Heart left ventricle (tissue), 16 donors: ENCODE data around the gene GPR137. TPM values are rescaled to one million over a fixed set of nuclear protein-coding genes. Genes with fewer than 3 reads are reported as not detected.
A peak's percentile ranks its signal among the peaks of the same experiment; 100 is the strongest.

ENCODE experiments used
- ATAC-seq, 4 donors: fragments of 200-7000 bp; cut with Tn5 transposase; one replicate each; pipeline ENCODE4 v1.9.1; 2020 to 2022; ENCODE audit warnings: moderate library complexity in 4 of 4, mild to moderate bottlenecking in 3 of 4, moderate number of reproducible peaks in 1 of 4
- DNase-seq, 5 donors: peaks; one replicate each; pipeline ENCODE4 v3.0.0-alpha.2; 2020
- H3K27ac ChIP-seq, 12 donors: fragments of 200-600 bp; sonication (generic) in 4 of 12; one replicate each; pipeline versions ENCODE4 v1.5.0 to v1.8.0; 2016 to 2022; ENCODE audit warnings: mild to moderate bottlenecking in 2 of 12
- H3K27me3 ChIP-seq, 9 donors: fragments of 200-600 bp; sonication (generic) in 2 of 9; one replicate each; pipeline versions ENCODE4 v1.5.1 to v1.8.0; 2016 to 2022; ENCODE audit warnings: mild to moderate bottlenecking in 3 of 9
- H3K36me3 ChIP-seq, 9 donors: fragments of 200-600 bp; sonication (generic) in 2 of 9; one replicate each; pipeline versions ENCODE4 v1.5.0 to v1.8.0; 2018 to 2022; ENCODE audit warnings: mild to moderate bottlenecking in 2 of 9
- H3K4me1 ChIP-seq, 12 donors: fragments of 200-600 bp; sonication (generic) in 4 of 12; one replicate each; pipeline versions ENCODE4 v1.5.0 to v1.8.0; 2016 to 2022; ENCODE audit warnings: mild to moderate bottlenecking in 3 of 12
- H3K4me3 ChIP-seq, 12 donors: fragments of 200-600 bp; sonication (generic) in 4 of 12; one replicate each; pipeline versions ENCODE4 v1.5.0 to v1.8.0; 2017 to 2022; ENCODE audit warnings: mild to moderate bottlenecking in 9 of 12, moderate library complexity in 4 of 12
- H3K9me3 ChIP-seq, 12 donors: fragments of 200-600 bp; sonication (generic) in 4 of 12; one replicate each; pipeline versions ENCODE4 v1.5.0 to v1.8.0; 2016 to 2022; ENCODE audit warnings: mild to moderate bottlenecking in 1 of 12
- POLR2A ChIP-seq, 2 donors: fragments of 450-650 bp; IDR thresholded peaks; one replicate each; pipeline ENCODE4 v1.6.1; 2017; ENCODE audit warnings: antibody characterized with exemption in 2 of 2, mild to moderate bottlenecking in 2 of 2, moderate library complexity in 2 of 2
- WGBS, 4 donors: extraction: QIAGEN DNeasy Blood & Tissue Kit in 2 of 4; methylation state at CpG; one replicate each; pipeline versions ENCODE4 v1.1.5 to v1.1.7; 2013 to 2018; 5-methylcytosine and 5-hydroxymethylcytosine counted together
- intact Hi-C, 10 donors: fragments of 100-400 bp; cut with DNase I; formaldehyde crosslinking; loops; one replicate each; pipeline versions ENCODE4 v1.11.1 to v1.14.2; 2022
- polyA plus RNA-seq, 2 donors: library from polyadenylated mRNA; stranded (reverse); fragments of 200-250 nt; gene quantifications; one replicate each; pipeline ENCODE4 v1.2.3, GENCODE V29; 2013
- total RNA-seq, 9 donors: library from RNA; depleted of rRNA in 2 of 9; stranded (reverse); fragments of >200 nt in 2 of 9; fragmentation: NEBNext Ultra II Directional in 3 of 9; extraction: Animal tissue kit (Norgen Biotek cat#: 25700) in 3 of 9; gene quantifications; one replicate each; pipeline versions ENCODE4 v1.1.0 to v1.2.4, GENCODE V29; 2016 to 2023
- TF ChIP-seq, protein P1 (sequence below), 12 donors: fragments of 200-600 bp; sonication (generic) in 4 of 12; IDR thresholded peaks; one replicate each; pipeline versions ENCODE4 v1.5.0 to v1.8.0; 2018 to 2022; ENCODE audit warnings: antibody characterized with exemption in 12 of 12, mild to moderate bottlenecking in 5 of 12
- donor health status: ischemic (EF 13 %, LVEDD 7.1; RV severe dilation, severe dysfunction).
- donor health status: healthy with polysubstance abuse.
- donor health status: DM: no; HTN: yes; CAD: no.
- donor health status: DM: no; HTN: no; CAD: no.
- donor health status: ischemic (EF 25% LVEDD 6.9; RV normal size, moderate dysfunction).
- donor health status: ischemic (EF 25% LVEDD 5.7; RV mildly dilated, moderate dysfunction).
- donor health status: healthy.
- donor health status: DM: yes; HTN: yes; CAD: no.
- donor health status: ischemic (EF 35%, LVEDD 5.7; RV mildly dilated, moderate dysfunction).
- donor health status: nonischemic (EF 11% LVEDD 7.7; RV severe dilation, severe dysfunction).
- donor health status: DM: yes; HTN: yes; CAD: no.
- donor health status: PGD.
- donor health status: ischemic (EF 29% LVEDD 5.4; RV normal size, mild dysfunction).
- donor health status: nonischemic (EF 23%, LVEDD 6.1; RV moderate dilation, normal function).

The GPR137 gene
- total and polyA plus RNA-seq, 11 donors, result 20.2 to 48.3 (median 26.2) TPM

DNA sequence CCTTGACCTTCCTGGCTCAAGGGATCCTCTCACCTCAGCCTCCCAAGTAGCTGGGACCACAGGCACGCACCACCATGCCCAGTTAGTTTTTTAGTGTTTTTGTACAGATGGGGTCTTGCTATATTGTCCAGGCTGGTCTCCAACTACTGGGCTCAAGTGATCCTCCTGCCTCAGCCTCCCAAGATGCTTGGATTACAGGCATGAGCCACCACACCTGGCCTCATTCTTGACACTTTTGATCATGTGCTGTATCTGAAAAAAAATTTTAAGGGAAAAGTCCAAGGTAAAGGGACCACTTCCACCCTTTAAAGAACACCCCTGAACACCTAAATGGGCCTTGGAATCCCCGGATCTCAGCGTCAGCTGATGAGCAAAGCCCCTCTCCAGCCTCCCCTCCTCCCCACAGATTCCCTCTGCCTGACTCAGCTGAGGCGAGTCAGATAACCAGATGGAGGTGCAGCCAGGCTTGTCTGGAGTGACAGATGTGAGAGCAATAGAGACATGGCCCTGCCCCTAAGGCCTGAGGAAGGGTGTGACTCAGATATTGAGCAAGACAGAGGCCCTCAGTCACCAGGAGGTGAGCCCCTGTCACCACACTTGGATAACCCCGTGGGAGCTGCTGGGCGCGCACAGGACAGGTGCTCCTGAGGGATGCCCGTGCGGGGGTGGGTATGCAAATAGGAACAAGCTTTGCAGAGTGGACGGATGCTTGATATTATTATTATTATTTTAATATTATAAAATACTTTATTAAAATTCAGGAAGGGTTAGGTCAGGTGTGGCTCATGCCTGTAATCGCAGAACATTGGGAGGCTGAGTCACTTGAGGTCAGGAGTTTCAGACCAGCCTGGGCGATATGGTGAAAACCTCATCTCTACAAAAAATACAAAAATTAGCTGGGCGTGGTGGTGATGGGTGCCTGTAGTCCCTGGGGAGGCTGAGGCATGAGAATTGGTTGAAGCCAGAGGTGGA, 49.4 kb downstream of the GPR137 start:
- H3K27me3 ChIP-seq, result peaks cover 0 to under 1% (median 0%) of the 10 kb centered on the region in 9 donors
- no peaks in the 10 kb centered on the region for H3K36me3 ChIP-seq
- no peaks in the 10 kb centered on the region for H3K9me3 ChIP-seq
- DNase-seq, result peak in 2 of 5 donors; percentile 48 to 81
- WGBS, 4 donors, result 58 to 60% (median 59%) methylated on average over 13 of the region's 13 CpGs
- H3K27ac ChIP-seq, result no peak overlapping the region
- H3K4me1 ChIP-seq, result peaks cover 0 to 44% (median 6%) of the 10 kb centered on the region in 12 donors
- H3K4me3 ChIP-seq, result no peak overlapping the region
- peak in 3 of 4 donors; percentile 63 to 91 (median 89) for ATAC-seq
- intact Hi-C loops, result no loop called here
- TF ChIP-seq POLR2A (IDR thresholded peaks at IDR 0.05), result no peak
- TF ChIP-seq, protein P1, sequence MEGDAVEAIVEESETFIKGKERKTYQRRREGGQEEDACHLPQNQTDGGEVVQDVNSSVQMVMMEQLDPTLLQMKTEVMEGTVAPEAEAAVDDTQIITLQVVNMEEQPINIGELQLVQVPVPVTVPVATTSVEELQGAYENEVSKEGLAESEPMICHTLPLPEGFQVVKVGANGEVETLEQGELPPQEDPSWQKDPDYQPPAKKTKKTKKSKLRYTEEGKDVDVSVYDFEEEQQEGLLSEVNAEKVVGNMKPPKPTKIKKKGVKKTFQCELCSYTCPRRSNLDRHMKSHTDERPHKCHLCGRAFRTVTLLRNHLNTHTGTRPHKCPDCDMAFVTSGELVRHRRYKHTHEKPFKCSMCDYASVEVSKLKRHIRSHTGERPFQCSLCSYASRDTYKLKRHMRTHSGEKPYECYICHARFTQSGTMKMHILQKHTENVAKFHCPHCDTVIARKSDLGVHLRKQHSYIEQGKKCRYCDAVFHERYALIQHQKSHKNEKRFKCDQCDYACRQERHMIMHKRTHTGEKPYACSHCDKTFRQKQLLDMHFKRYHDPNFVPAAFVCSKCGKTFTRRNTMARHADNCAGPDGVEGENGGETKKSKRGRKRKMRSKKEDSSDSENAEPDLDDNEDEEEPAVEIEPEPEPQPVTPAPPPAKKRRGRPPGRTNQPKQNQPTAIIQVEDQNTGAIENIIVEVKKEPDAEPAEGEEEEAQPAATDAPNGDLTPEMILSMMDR (IDR thresholded peaks at IDR 0.05), result no peak

DNA sequence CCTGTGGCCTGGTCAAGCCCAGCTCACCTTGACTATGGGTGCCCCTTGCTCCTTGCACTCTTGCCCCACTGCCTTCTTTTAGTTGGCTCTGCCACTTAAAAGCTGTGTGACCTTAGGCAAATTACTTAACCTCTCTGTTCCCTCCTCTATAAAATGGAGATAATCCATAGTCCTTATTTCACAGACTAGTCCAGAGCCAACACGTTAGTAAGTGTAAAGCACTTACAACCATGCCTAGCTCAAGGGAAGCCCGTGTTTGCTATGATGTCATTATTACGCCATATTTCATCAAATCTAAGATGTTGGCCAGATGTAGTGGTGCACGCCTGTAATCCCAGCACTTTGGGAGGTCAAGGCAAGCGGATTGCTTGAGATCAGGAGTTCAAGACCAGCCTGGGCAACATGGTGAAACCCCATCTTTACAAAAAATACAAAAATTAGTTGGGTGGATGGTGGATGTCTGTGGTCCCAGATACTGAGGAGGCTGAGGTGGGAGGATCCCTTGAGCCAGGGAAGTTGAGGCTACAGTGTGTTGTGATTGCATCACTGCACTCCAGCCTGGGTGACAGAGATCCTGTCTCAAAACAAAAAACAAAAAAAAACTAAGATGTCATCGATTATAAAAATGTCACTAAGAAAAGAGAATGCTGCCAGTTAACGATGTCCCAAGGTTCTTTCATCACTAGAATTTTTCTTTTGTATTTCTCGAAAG, 52.0 kb downstream of the GPR137 start:
- H3K9me3 ChIP-seq, result no peaks in the 10 kb centered on the region
- DNase-seq, result no peak
- 66 to 80% (median 74%) methylated on average over 8 of the region's 8 CpGs for WGBS, 4 donors

DNA sequence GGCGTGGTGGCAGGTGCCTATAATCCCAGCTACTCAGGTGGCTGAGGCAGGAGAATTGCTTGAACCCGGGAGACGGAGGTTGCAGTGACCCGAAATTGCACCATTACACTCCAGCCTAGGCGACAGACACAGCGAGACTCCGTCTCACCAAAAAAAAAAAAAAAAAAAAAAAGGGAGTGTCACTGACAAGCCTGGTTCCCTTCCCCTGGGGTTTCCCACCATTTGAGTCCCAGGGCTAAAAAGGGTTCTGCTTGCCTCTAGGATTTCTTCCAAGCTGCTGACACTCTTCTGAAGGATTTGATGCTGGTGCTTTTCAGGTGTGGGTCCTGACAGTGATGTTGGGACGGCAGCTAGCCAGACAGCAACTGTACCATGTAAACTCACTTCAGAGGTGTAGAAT, 53.1 kb downstream of the GPR137 start:
- Histone ChIP-seq H3K4me3 (no peak overlapping the region), H3K36me3 (peaks cover 0 to 1% (median 0%) of the 10 kb centered on the region in 9 donors), H3K27ac (peak overlapping the region in 1 of 12 donors; percentile 72), H3K27me3 (peaks cover 0 to 15% (median 0%) of the 10 kb centered on the region in 9 donors), H3K4me1 (peaks cover 0 to 48% (median 8%) of the 10 kb centered on the region in 12 donors), H3K9me3 (no peaks in the 10 kb centered on the region)
- ATAC-seq (no peak), DNase-seq (no peak)
- no peak for TF ChIP-seq POLR2A (IDR thresholded peaks at IDR 0.05)
- TF ChIP-seq, protein P1 (IDR thresholded peaks at IDR 0.05), result no peak
- intact Hi-C loops, result no loop called here
- WGBS, 4 donors, result 80 to 91% (median 86%) methylated on average over 8 of the region's 8 CpGs

More for the DNA sequence above, 52.0 kb downstream of the GPR137 start:
- no peak overlapping the region for H3K4me3 ChIP-seq
- ATAC-seq, result no peak
- intact Hi-C loops, result no loop called here
- H3K27ac ChIP-seq, result no peak overlapping the region
- TF ChIP-seq, protein P1 (IDR thresholded peaks at IDR 0.05), result no peak
- no peak for TF ChIP-seq POLR2A (IDR thresholded peaks at IDR 0.05)
- H3K36me3 ChIP-seq, result no peaks in the 10 kb centered on the region
- peaks cover 0 to 15% (median 0%) of the 10 kb centered on the region in 9 donors for H3K27me3 ChIP-seq
- H3K4me1 ChIP-seq, result peaks cover 0 to 48% (median 6%) of the 10 kb centered on the region in 12 donors

Other genes with a start within 250 kb of the GPR137 start
- gene FLRT1, start 249.9 kb upstream of the GPR137 start, total RNA-seq, result 1 to 10 TPM in 1 of 9 donors, under 1 TPM in 8; 0.20 to 1.4 (median 0.37) TPM
- under 1 TPM; 0.22 to 0.46 TPM for gene FLRT1, start 249.9 kb upstream of the GPR137 start, polyA plus RNA-seq
- 100 to 1,000 TPM in 6 of 9 donors, 10 to 100 TPM in 3; 61.3 to 166 (median 116) TPM for gene MACROD1, start 119.7 kb upstream of the GPR137 start, total RNA-seq
- 100 to 1,000 TPM in 1 of 2 donors, 10 to 100 TPM in 1; 48.9 to 287 TPM for gene MACROD1, start 119.7 kb upstream of the GPR137 start, polyA plus RNA-seq
- 100 to 1,000 TPM in 2 of 9 donors, 10 to 100 TPM in 7; 74.9 to 143 (median 88.8) TPM for gene STIP1, start 99.7 kb upstream of the GPR137 start, total RNA-seq
- 100 to 1,000 TPM in 1 of 2 donors, 10 to 100 TPM in 1; 68.8 to 175 TPM for gene STIP1, start 99.7 kb upstream of the GPR137 start, polyA plus RNA-seq
- gene FERMT3, start 79.1 kb upstream of the GPR137 start, total RNA-seq, result 10 to 100 TPM in 2 of 9 donors, 1 to 10 TPM in 7; 3.4 to 71.5 (median 5.7) TPM
- gene FERMT3, start 79.1 kb upstream of the GPR137 start, polyA plus RNA-seq, result 1 to 10 TPM; 2.8 to 7.9 TPM
- gene TRPT1, start 59.7 kb upstream of the GPR137 start, total RNA-seq, result 100 to 1,000 TPM in 2 of 9 donors, 10 to 100 TPM in 7; 51.2 to 146 (median 63.3) TPM
- 100 to 1,000 TPM in 1 of 2 donors, 10 to 100 TPM in 1; 65.3 to 123 TPM for gene TRPT1, start 59.7 kb upstream of the GPR137 start, polyA plus RNA-seq
- 10 to 100 TPM; 63.7 to 93.0 (median 70.3) TPM for gene NUDT22, start 59.6 kb upstream of the GPR137 start, total RNA-seq
- gene NUDT22, start 59.6 kb upstream of the GPR137 start, polyA plus RNA-seq, result 10 to 100 TPM; 74.9 to 90.9 TPM
- 10 to 100 TPM; 31.2 to 63.6 (median 47.2) TPM for gene DNAJC4, start 55.3 kb upstream of the GPR137 start, total RNA-seq
- 100 to 1,000 TPM in 1 of 2 donors, 10 to 100 TPM in 1; 33.8 to 123 TPM for gene DNAJC4, start 55.3 kb upstream of the GPR137 start, polyA plus RNA-seq
- gene VEGFB, start 51.3 kb upstream of the GPR137 start, total RNA-seq, result 100 to 1,000 TPM; 172 to 332 (median 241) TPM
- 100 to 1,000 TPM; 127 to 304 TPM for gene VEGFB, start 51.3 kb upstream of the GPR137 start, polyA plus RNA-seq
- 10 to 100 TPM; 35.0 to 71.5 (median 51.8) TPM for gene FKBP2, start 44.8 kb upstream of the GPR137 start, total RNA-seq
- gene FKBP2, start 44.8 kb upstream of the GPR137 start, polyA plus RNA-seq, result 100 to 1,000 TPM; 226 to 250 TPM
- gene PPP1R14B, start 38.9 kb upstream of the GPR137 start, total RNA-seq, result 100 to 1,000 TPM in 4 of 9 donors, 10 to 100 TPM in 5; 69.6 to 244 (median 90.4) TPM
- gene PPP1R14B, start 38.9 kb upstream of the GPR137 start, polyA plus RNA-seq, result 100 to 1,000 TPM; 160 to 167 TPM
- 10 to 100 TPM in 3 of 9 donors, 1 to 10 TPM in 6; 7.6 to 19.1 (median 9.8) TPM for gene PLCB3, start 34.3 kb upstream of the GPR137 start, total RNA-seq
- gene PLCB3, start 34.3 kb upstream of the GPR137 start, polyA plus RNA-seq, result 10 to 100 TPM in 1 of 2 donors, 1 to 10 TPM in 1; 7.4 to 11.6 TPM
- gene BAD, start 1.2 kb upstream of the GPR137 start, total RNA-seq, result 100 to 1,000 TPM in 2 of 9 donors, 10 to 100 TPM in 7; 41.5 to 123 (median 49.9) TPM
- gene BAD, start 1.2 kb upstream of the GPR137 start, polyA plus RNA-seq, result 10 to 100 TPM; 76.9 to 94.6 TPM
- gene KCNK4, start 5.5 kb downstream of the GPR137 start, total RNA-seq, result not detected
- not detected for gene KCNK4, start 5.5 kb downstream of the GPR137 start, polyA plus RNA-seq
- not detected for gene CATSPERZ, start 14.5 kb downstream of the GPR137 start, total RNA-seq
- not detected for gene CATSPERZ, start 14.5 kb downstream of the GPR137 start, polyA plus RNA-seq
- gene ESRRA, start 19.7 kb downstream of the GPR137 start, total RNA-seq, result 100 to 1,000 TPM in 8 of 9 donors, 10 to 100 TPM in 1; 94.0 to 291 (median 145) TPM
- gene ESRRA, start 19.7 kb downstream of the GPR137 start, polyA plus RNA-seq, result 100 to 1,000 TPM; 217 to 260 TPM
- 100 to 1,000 TPM in 4 of 9 donors, 10 to 100 TPM in 5; 80.0 to 169 (median 95.6) TPM for gene TRMT112, start 31.7 kb downstream of the GPR137 start, total RNA-seq
- 100 to 1,000 TPM; 172 to 186 TPM for gene TRMT112, start 31.7 kb downstream of the GPR137 start, polyA plus RNA-seq
- gene PRDX5, start 32.3 kb downstream of the GPR137 start, total RNA-seq, result 100 to 1,000 TPM; 220 to 561 (median 290) TPM
- gene PRDX5, start 32.3 kb downstream of the GPR137 start, polyA plus RNA-seq, result 100 to 1,000 TPM; 385 to 882 TPM
- gene CCDC88B, start 54.4 kb downstream of the GPR137 start, total RNA-seq, result 10 to 100 TPM in 1 of 9 donors, 1 to 10 TPM in 8; 4.1 to 16.2 (median 7.3) TPM
- gene CCDC88B, start 54.4 kb downstream of the GPR137 start, polyA plus RNA-seq, result 10 to 100 TPM in 1 of 2 donors, 1 to 10 TPM in 1; 8.1 to 24.0 TPM
- 10 to 100 TPM; 12.8 to 32.5 (median 18.3) TPM for gene RPS6KA4, start 73.3 kb downstream of the GPR137 start, total RNA-seq
- 10 to 100 TPM; 15.0 to 30.4 TPM for gene RPS6KA4, start 73.3 kb downstream of the GPR137 start, polyA plus RNA-seq